ENCODE measurements around the gene DLEC1. TPM values are rescaled to one million over a fixed set of nuclear protein-coding genes. Genes with fewer than 3 reads are reported as not detected.

Gene DLEC1
- total RNA-seq, 4 donors from 2014 or later, result 0.07 to 0.78 (median 0.16) TPM

- no peaks in the 10 kb centered on the region for H3K36me3 ChIP-seq
- WGBS, 2 donors (ENCODE audit: low coverage in 1 of 2), result 69 to 85% methylated on average over 2 to 8 of the region's 19 CpGs
- no peak overlapping the region for H3K4me3 ChIP-seq
- TF ChIP-seq POLR2A (IDR thresholded peaks at IDR 0.05), result no peak
- TF ChIP-seq, protein P1, sequence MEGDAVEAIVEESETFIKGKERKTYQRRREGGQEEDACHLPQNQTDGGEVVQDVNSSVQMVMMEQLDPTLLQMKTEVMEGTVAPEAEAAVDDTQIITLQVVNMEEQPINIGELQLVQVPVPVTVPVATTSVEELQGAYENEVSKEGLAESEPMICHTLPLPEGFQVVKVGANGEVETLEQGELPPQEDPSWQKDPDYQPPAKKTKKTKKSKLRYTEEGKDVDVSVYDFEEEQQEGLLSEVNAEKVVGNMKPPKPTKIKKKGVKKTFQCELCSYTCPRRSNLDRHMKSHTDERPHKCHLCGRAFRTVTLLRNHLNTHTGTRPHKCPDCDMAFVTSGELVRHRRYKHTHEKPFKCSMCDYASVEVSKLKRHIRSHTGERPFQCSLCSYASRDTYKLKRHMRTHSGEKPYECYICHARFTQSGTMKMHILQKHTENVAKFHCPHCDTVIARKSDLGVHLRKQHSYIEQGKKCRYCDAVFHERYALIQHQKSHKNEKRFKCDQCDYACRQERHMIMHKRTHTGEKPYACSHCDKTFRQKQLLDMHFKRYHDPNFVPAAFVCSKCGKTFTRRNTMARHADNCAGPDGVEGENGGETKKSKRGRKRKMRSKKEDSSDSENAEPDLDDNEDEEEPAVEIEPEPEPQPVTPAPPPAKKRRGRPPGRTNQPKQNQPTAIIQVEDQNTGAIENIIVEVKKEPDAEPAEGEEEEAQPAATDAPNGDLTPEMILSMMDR (IDR thresholded peaks at IDR 0.05), result no peak
- ATAC-seq, result no peak
- H3K4me1 ChIP-seq, result no peaks in the 10 kb centered on the region
- H3K27me3 ChIP-seq, result peaks cover 28% of the 10 kb centered on the region
- no peaks in the 10 kb centered on the region for H3K9me3 ChIP-seq
- no peak overlapping the region for H3K27ac ChIP-seq
Measured at GRCh38 chr3:38097446-38098375, 58.7 kb downstream of the DLEC1 start.

GRCh38 chr3:38098376-38098723 lies 59.3 kb downstream of the DLEC1 start:
- Histone ChIP-seq H3K36me3 (no peaks in the 10 kb centered on the region), H3K9me3 (no peaks in the 10 kb centered on the region), H3K27ac (no peak overlapping the region), H3K27me3 (peaks cover 27% of the 10 kb centered on the region), H3K4me1 (no peaks in the 10 kb centered on the region), H3K4me3 (no peak overlapping the region)
- TF ChIP-seq POLR2AphosphoS5 (IDR thresholded peaks at IDR 0.05) (no peak), EP300 (IDR thresholded peaks at IDR 0.05) (no peak), POLR2A (IDR thresholded peaks at IDR 0.05) (no peak)
- TF ChIP-seq, protein P1 (IDR thresholded peaks at IDR 0.05), result no peak
- no peak for ATAC-seq
- WGBS, 2 donors (ENCODE audit: low coverage in 1 of 2), result 90 to 95% methylated on average over 9 of the region's 9 CpGs

- Histone ChIP-seq H3K9me3 (no peaks in the 10 kb centered on the region), H3K4me3 (no peak overlapping the region), H3K27ac (no peak overlapping the region), H3K36me3 (no peaks in the 10 kb centered on the region), H3K27me3 (peaks cover 22% of the 10 kb centered on the region), H3K4me1 (no peaks in the 10 kb centered on the region)
- WGBS, 2 donors (ENCODE audit: low coverage in 1 of 2), result 36% methylated on average over 2 of the region's 5 CpGs; no CpG with 5 or more reads in 1 of the 2 donors
- ATAC-seq, result no peak
- TF ChIP-seq POLR2AphosphoS5 (IDR thresholded peaks at IDR 0.05) (no peak), EP300 (IDR thresholded peaks at IDR 0.05) (no peak)
Measured at GRCh38 chr3:38099518-38099917, 60.5 kb downstream of the DLEC1 start.

GRCh38 chr3:38100498-38100897 lies 61.5 kb downstream of the DLEC1 start:
- WGBS, 2 donors (ENCODE audit: low coverage in 1 of 2), result 81 to 90% methylated on average over 3 of the region's 3 CpGs
- no peak for ATAC-seq
- H3K27me3 ChIP-seq, result peaks cover 13% of the 10 kb centered on the region
- H3K27ac ChIP-seq, result no peak overlapping the region
- no peaks in the 10 kb centered on the region for H3K36me3 ChIP-seq
- no peaks in the 10 kb centered on the region for H3K9me3 ChIP-seq
- TF ChIP-seq, protein P1 (IDR thresholded peaks at IDR 0.05), result no peak
- no peak for TF ChIP-seq POLR2AphosphoS5 (IDR thresholded peaks at IDR 0.05)
- no peak for TF ChIP-seq EP300 (IDR thresholded peaks at IDR 0.05)
- TF ChIP-seq POLR2A (IDR thresholded peaks at IDR 0.05), result no peak
- H3K4me1 ChIP-seq, result no peaks in the 10 kb centered on the region
- no peak overlapping the region for H3K4me3 ChIP-seq

DNA sequence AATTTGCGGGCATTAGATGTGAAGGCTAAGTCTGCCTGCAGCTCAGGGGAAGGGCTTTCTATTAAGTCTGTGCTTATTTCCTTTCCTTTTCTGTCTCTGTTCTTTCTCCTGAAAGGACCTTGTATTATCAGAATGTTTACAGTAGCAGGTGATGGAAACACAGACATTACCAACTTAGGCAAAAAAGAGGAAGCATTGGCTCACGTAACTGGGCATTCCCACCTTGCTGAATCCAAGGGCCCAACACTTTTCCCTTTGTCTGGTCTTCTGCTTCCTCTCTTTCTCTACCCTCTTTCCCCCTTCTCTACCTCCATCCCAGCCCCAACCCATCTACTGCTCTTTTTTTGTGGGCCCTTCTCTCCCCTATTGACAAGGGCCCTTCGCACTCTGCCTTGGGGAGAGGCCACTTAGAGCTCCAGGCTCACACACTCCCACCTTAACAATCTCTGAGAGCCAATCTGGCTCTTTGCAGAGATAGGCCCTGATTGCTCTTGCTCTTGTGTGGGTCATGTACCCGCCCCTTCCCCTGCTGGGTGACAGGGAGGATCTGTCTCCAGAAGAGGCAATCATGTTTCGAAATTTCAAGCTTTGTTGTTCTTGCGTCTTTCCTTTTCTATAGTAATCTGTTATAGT lies 62.9 kb downstream of the DLEC1 start:
- TF ChIP-seq POLR2AphosphoS5 (IDR thresholded peaks at IDR 0.05) (no peak), EP300 (IDR thresholded peaks at IDR 0.05) (no peak), POLR2A (IDR thresholded peaks at IDR 0.05) (no peak)
- TF ChIP-seq, protein P1 (IDR thresholded peaks at IDR 0.05), result no peak
- Histone ChIP-seq H3K4me1 (no peaks in the 10 kb centered on the region), H3K4me3 (no peak overlapping the region), H3K27ac (no peak overlapping the region), H3K9me3 (no peaks in the 10 kb centered on the region), H3K27me3 (peaks cover 13% of the 10 kb centered on the region), H3K36me3 (no peaks in the 10 kb centered on the region)
- 77 to 79% methylated on average over 6 of the region's 6 CpGs for WGBS, 2 donors (ENCODE audit: low coverage in 1 of 2)
- no peak for ATAC-seq

Measured in gastroesophageal sphincter (tissue), 4 donors.